Measurements from ENCODE around the gene TREML4. TPM values are rescaled to one million over a fixed set of nuclear protein-coding genes. Genes with fewer than 3 reads are reported as not detected.

TREML4 gene
- total and polyA plus RNA-seq, 2 experiments from 2014 or later: not detected

- Histone ChIP-seq H3K4me3 (no peak overlapping the region), H3K79me2 (no peaks in the 10 kb centered on the region), H3K4me2 (no peak overlapping the region), H4K20me1 (ENCODE audit: insufficient read depth, poor library complexity, severe bottlenecking) (no peaks in the 10 kb centered on the region), H3K36me3 (replicated peaks; ENCODE audit: insufficient read depth, low read depth) (no peaks in the 10 kb centered on the region), H3K27me3 (no peaks in the 10 kb centered on the region), H3K9me3 (ENCODE audit: low read depth) (peaks cover 4% of the 10 kb centered on the region), H3K4me1 (ENCODE audit: insufficient read depth) (no peaks in the 10 kb centered on the region), H3K27ac (no peak overlapping the region), H2AFZ (no peak overlapping the region), H3K9me2 (replicated peaks; ENCODE audit: insufficient read depth) (no peaks in the 10 kb centered on the region)
- WGBS (ENCODE audit: low lambda C conversion rate, missing lambda C conversion rate): 96% methylated on average over 1 of the region's 1 CpG
- TF ChIP-seq EZH2phosphoT487 (IDR thresholded peaks at IDR 0.05; ENCODE audit: low read depth, severe bottlenecking, unreplicated experiment) (no peak), EZH2 (IDR thresholded peaks at IDR 0.05; ENCODE audit: borderline replicate concordance) (no peak)
- TF ChIP-seq, protein P1, sequence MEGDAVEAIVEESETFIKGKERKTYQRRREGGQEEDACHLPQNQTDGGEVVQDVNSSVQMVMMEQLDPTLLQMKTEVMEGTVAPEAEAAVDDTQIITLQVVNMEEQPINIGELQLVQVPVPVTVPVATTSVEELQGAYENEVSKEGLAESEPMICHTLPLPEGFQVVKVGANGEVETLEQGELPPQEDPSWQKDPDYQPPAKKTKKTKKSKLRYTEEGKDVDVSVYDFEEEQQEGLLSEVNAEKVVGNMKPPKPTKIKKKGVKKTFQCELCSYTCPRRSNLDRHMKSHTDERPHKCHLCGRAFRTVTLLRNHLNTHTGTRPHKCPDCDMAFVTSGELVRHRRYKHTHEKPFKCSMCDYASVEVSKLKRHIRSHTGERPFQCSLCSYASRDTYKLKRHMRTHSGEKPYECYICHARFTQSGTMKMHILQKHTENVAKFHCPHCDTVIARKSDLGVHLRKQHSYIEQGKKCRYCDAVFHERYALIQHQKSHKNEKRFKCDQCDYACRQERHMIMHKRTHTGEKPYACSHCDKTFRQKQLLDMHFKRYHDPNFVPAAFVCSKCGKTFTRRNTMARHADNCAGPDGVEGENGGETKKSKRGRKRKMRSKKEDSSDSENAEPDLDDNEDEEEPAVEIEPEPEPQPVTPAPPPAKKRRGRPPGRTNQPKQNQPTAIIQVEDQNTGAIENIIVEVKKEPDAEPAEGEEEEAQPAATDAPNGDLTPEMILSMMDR (IDR thresholded peaks at IDR 0.05; ENCODE audit: poor library complexity): no peak
- no peak for DNase-seq (ENCODE audit: low spot score)
Measured at GRCh38 chr6:41263267-41263666, 35.1 kb downstream of the TREML4 start.

DNA sequence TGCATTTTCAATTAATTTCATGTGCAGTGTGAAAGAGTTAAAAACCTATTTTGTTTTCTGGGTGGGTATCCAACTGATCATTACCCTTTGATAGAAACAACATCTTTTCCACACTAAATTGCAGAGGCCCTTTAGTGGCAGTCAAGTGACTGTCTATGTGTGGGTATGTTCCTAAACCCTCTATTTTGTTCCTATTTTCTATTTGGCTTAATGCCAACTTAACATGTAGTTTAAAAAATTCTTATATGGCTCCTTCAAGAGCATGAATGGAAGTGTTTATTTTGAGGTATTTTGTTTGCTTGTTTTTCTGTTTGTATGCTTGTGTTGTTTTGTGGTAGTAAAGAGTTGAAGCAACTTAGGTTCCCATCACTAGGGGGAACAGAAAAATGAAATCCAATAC, 38.4 kb downstream of the TREML4 start:
- Histone ChIP-seq H3K4me1 (ENCODE audit: insufficient read depth) (no peaks in the 10 kb centered on the region), H3K4me2 (no peak overlapping the region), H3K79me2 (no peaks in the 10 kb centered on the region), H3K27me3 (no peaks in the 10 kb centered on the region), H3K36me3 (replicated peaks; ENCODE audit: insufficient read depth, low read depth) (no peaks in the 10 kb centered on the region), H2AFZ (no peak overlapping the region), H4K20me1 (ENCODE audit: insufficient read depth, poor library complexity, severe bottlenecking) (no peaks in the 10 kb centered on the region), H3K4me3 (no peak overlapping the region), H3K27ac (no peak overlapping the region), H3K9me3 (ENCODE audit: low read depth) (peaks cover 4% of the 10 kb centered on the region), H3K9me2 (replicated peaks; ENCODE audit: insufficient read depth) (no peaks in the 10 kb centered on the region)
- DNase-seq (ENCODE audit: low spot score): no peak
- TF ChIP-seq EZH2phosphoT487 (IDR thresholded peaks at IDR 0.05; ENCODE audit: low read depth, severe bottlenecking, unreplicated experiment) (no peak), EZH2 (IDR thresholded peaks at IDR 0.05; ENCODE audit: borderline replicate concordance) (no peak)
- TF ChIP-seq, protein P1 (IDR thresholded peaks at IDR 0.05; ENCODE audit: poor library complexity): no peak

DNA sequence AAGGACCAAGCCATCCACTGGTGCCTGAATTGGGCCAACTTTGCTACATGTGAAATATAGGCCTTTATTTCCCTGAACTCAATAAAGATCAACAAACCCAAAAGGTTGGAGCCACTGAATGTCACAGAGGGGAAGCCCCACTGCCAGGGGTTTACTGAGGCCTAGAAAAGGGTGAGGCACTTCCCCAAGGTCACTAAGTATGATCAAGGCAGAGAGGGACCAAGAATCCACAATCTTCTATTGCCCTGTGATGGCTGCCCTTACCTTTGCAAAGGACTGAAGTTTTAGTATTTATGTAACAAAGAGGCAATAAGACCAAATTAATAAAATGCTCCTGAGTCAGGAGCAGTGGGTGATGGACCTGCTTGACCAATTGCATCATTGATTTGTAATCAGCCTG, 40.3 kb downstream of the TREML4 start:
- Histone ChIP-seq H3K9me2 (replicated peaks; ENCODE audit: insufficient read depth) (no peaks in the 10 kb centered on the region), H2AFZ (no peak overlapping the region), H3K4me3 (no peak overlapping the region), H3K4me2 (no peak overlapping the region), H3K36me3 (replicated peaks; ENCODE audit: insufficient read depth, low read depth) (no peaks in the 10 kb centered on the region), H4K20me1 (ENCODE audit: insufficient read depth, poor library complexity, severe bottlenecking) (no peaks in the 10 kb centered on the region), H3K27me3 (no peaks in the 10 kb centered on the region), H3K4me1 (ENCODE audit: insufficient read depth) (no peaks in the 10 kb centered on the region), H3K79me2 (no peaks in the 10 kb centered on the region), H3K27ac (no peak overlapping the region), H3K9me3 (ENCODE audit: low read depth) (peaks cover 4% of the 10 kb centered on the region)
- TF ChIP-seq, protein P1 (IDR thresholded peaks at IDR 0.05; ENCODE audit: poor library complexity): no peak
- TF ChIP-seq EZH2phosphoT487 (IDR thresholded peaks at IDR 0.05; ENCODE audit: low read depth, severe bottlenecking, unreplicated experiment) (no peak), EZH2 (IDR thresholded peaks at IDR 0.05; ENCODE audit: borderline replicate concordance) (no peak)
- DNase-seq (ENCODE audit: low spot score): no peak

DNA sequence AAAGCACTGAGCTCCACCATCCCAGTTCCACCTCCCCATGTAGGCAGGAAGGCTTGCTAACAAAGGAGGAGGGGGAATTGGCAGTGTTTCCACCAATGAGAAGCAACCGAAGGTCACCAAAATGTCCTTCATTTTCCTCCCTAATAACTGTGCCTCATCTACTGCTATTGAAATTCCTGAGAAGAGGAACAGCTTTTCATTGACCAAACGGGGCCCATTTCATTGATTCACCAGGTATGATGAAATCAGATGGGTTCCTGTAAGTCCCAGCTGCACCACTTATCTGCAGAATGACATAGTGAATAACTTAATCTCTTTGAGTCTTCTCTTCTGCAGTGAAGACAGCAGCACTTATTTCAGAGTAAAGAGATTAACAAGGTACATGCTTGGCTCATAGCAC, 41.0 kb downstream of the TREML4 start:
- 67% methylated on average over 2 of the region's 2 CpGs for WGBS (ENCODE audit: low lambda C conversion rate, missing lambda C conversion rate)
- no peak for DNase-seq (ENCODE audit: low spot score)
- no peaks in the 10 kb centered on the region for H3K27me3 ChIP-seq

More for the DNA sequence above, 41.0 kb downstream of the TREML4 start:
- Histone ChIP-seq H3K4me2 (no peak overlapping the region), H3K9me2 (replicated peaks; ENCODE audit: insufficient read depth) (no peaks in the 10 kb centered on the region), H3K27ac (no peak overlapping the region), H3K4me1 (ENCODE audit: insufficient read depth) (no peaks in the 10 kb centered on the region), H2AFZ (no peak overlapping the region), H3K4me3 (no peak overlapping the region), H3K9me3 (ENCODE audit: low read depth) (peaks cover 4% of the 10 kb centered on the region), H3K79me2 (no peaks in the 10 kb centered on the region), H4K20me1 (ENCODE audit: insufficient read depth, poor library complexity, severe bottlenecking) (no peaks in the 10 kb centered on the region), H3K36me3 (replicated peaks; ENCODE audit: insufficient read depth, low read depth) (no peaks in the 10 kb centered on the region)
- TF ChIP-seq, protein P1 (IDR thresholded peaks at IDR 0.05; ENCODE audit: poor library complexity): no peak
- TF ChIP-seq EZH2phosphoT487 (IDR thresholded peaks at IDR 0.05; ENCODE audit: low read depth, severe bottlenecking, unreplicated experiment) (no peak), EZH2 (IDR thresholded peaks at IDR 0.05; ENCODE audit: borderline replicate concordance) (no peak)
